GM18505 (cell line): Measurements from ENCODE around the gene PDE7B.

Source experiments
- ATAC-seq: cut with Tn5 transposase; IDR thresholded peaks from one replicate; pipeline ENCODE4 v1.9.1; 2021; ENCODE audit not compliant: unreplicated experiment
- POLR2A ChIP-seq: IDR thresholded peaks from 4 replicates; pipeline ENCODE4 v1.6.1; 2011; ENCODE audit warnings: borderline replicate concordance; ENCODE audit not compliant: insufficient read depth, insufficient read length; ENCODE audit errors: extremely low read depth

PDE7B gene

DNA sequence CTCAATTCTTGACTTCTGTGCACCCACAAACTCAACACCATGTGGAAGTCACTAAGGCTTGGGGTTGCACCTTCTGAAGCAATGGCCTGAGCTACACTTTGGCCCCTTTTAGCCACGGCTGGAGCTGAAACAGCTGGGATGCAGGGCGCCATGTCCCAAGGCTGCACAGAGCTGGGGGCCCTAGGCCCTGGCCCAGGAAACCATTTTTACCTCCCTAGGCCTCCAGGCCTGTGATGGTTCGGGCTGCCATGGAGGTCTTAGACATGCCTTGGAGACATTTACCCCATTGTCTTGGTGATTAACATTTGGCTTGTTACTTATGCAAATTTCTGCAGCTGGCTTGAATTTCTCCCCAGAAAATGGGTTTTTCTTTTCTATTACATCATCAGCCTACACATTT lies 311.8 kb downstream of the PDE7B start:
- no peak for TF ChIP-seq POLR2A
- ATAC-seq = no peak

DNA sequence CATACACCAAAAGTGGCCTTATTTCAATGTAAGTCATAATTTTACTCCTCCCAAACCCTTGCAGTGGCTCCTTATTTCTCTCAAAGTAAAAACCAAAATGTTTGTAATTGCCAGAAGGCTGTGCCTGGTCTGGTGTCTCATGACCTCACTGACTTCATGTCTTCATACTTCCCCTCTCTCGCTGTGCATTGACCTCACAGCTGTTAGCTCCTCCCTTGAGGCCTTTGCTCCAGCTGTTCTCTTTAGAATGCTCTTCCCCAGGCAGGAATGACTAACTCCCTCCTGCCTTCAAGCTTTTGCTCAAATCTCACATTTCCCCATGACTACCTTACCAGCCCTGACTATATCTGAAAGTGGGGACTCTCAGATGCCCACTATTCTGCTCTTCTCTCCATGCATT lies 315.3 kb downstream of the PDE7B start:
- no peak for TF ChIP-seq POLR2A
- no peak for ATAC-seq

DNA sequence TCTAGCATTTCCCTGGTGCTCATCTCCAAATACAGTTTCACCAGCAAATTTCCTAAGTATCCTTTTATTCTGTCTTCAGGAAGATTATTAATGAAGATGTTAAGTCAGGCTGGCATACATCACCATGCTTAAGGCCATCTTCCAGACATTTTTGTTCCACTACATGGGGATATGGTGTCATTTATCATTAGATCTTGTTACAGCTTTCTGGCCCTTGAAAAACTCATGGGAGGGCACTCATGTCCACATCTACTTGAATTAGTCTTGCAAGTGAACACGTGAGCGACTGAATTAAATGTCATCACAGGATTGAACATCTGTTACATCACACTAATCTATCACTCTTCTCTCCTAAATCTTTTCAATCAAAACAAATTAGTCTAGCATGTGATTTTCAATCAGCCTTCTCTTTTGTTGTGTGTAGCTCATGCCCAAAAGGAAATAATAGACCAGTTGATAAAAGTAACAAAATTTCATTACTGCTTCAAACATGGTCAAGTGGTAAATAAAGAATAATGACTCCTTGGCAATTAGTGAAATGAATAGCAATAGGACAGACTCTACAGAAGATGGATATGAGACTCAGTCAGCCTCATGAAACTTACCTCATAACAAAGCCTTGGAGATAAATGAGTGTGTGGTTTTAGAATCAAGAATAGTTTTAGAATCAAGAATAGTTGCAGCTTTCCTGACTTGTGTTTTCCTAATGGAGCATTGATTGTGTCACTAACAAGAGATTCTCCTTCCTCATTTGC lies 318.1 kb downstream of the PDE7B start:
- ATAC-seq = no peak
- TF ChIP-seq POLR2A = no peak

DNA sequence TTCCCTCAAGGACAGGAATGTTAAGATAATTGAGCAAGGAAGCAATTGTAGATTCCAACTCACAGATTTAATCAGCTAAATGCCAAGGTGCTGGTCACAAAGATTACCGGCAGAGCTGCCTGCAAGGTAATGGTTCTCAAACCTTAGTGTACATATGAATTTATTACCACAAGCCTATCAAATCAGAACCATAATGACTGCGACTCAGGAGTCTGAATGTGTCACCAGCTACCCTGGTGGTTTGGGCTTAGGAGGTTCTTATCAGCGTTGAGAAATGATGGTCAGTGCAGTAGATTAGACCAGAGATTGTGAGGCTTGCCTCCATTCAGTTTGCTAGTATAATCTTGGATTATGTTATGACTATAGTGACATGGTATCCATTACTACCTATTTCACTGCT lies 319.7 kb downstream of the PDE7B start:
- no peak for TF ChIP-seq POLR2A
- ATAC-seq = no peak

DNA sequence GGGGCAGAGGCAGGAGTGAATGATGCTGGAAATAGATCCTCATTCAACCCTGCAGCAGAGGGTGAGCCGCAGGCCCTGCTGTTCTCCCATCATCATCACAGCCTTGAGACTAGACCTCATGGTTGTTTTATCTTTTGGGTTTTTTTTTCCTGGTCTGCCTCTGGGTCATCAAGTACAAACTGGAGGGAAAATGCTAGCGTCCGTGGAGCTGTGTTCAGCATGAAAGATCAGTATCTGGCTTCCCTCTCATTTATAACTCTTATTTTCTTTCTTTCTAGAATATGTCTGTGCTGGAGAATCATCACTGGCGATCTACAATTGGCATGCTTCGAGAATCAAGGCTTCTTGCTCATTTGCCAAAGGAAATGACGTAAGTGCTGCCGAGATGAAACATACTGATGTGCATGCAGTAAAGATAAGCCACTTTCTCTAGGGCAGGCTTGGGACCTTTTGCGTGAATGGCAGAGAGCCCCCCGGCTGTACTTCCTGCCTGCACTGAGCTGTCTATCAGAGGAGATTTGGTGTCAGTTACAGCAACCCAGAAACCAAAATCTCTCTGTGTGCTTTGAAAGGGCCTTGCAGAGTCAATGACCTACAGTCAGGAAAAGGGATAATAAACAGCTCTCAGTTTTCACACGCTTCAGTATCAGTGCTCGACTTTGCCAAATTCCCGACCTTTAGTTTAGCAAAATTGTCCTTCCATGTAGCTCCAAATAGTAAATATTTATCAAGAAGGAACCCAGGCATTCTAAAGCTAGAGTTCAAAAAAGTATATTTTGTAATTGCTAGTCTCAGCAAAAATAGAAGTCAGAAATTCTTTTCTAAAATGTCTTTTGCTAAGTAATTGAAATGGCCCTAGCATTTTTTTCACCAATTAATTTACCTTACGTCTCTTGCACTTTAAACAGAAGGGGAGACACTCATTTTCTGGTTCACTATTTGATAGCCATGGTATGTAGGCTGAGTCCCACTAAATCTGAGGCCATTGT lies 322.3 kb downstream of the PDE7B start:
- no peak for ATAC-seq
- no peak for TF ChIP-seq POLR2A

DNA sequence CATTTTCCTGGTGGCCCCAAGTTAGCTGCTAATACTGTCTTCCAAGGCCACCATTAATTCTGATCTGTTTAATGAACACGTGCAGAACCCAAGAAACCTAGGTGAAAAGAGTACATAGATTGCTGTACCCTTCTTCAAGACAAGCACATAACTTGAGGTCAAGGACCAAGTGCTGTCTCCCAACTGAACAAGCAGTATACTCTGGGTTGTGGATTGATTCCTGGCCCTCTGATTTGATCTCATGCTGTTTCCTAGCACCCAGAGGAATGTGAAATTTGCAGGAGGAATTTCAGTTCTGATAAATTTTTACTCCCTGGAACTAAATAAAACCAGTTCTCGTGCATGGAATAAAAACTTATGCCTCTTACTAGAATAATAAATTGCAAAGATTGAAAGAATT lies 323.0 kb downstream of the PDE7B start:
- no peak for ATAC-seq
- no peak for TF ChIP-seq POLR2A

DNA sequence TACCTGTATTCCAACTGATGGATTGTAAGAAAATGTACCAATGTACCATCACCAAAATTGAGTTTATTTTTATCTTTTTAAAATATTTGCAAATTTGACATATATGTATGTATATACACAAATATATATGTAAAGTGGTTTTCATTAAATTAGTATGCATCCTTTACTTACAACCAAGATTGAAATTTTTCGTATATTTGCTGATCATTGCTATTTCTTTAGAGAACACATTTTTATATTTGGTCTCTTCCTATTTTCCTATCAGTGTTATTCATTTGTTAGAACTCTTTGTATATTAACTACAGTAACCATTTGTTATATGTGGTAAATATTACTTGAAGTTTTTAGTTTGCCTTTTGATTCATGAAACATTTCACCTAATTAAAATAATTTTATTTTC lies 324.4 kb downstream of the PDE7B start:
- no peak for ATAC-seq
- TF ChIP-seq POLR2A = no peak

DNA sequence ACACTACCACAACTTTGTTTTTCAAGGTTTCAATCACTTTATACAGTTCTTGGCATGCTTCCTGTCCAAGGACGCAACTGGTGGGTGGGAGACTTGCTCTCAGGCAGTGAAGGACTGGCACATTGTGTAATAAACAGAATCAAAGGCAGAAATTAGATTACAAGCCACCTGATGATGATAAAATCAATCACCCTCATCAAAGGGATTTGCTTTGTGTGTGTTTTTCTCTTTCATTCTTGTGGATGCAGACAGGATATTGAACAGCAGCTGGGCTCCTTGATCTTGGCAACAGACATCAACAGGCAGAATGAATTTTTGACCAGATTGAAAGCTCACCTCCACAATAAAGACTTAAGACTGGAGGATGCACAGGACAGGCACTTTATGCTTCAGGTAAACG lies 327.2 kb downstream of the PDE7B start:
- ATAC-seq = no peak
- no peak for TF ChIP-seq POLR2A

DNA sequence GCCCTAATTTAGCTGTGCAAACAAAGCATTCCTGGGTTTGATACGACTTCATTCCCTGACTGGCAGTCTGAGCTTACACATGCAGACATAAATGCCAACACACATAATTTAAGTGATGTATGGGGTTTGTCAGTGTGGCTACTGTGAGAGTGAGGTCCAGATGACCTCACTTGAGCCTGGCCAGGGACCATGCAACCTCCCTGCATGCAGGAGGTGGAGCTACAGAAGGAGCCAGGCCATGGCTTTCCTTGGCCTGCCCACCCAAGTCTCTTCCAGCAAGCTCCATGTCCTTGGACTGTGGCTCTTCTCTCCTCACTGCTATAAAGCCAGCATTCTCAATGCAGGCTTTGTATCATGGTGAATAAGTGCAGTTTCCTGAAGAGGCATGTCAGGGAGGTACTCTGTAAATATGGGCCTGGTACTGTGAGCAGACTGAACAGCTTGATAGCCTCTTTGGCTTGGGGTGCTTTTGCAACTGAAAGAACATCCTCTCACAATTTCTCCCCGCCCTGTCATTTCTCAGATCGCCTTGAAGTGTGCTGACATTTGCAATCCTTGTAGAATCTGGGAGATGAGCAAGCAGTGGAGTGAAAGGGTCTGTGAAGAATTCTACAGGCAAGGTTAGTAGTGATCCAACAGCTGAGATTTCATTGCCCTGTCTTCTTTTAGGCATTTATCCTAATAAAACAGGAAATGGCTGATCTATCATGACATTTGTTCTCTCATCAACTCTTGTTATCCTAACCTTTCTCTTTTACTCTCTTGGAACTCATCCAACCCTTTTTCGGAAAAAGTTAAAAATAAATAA lies 329.4 kb downstream of the PDE7B start:
- TF ChIP-seq POLR2A = no peak
- no peak for ATAC-seq

DNA sequence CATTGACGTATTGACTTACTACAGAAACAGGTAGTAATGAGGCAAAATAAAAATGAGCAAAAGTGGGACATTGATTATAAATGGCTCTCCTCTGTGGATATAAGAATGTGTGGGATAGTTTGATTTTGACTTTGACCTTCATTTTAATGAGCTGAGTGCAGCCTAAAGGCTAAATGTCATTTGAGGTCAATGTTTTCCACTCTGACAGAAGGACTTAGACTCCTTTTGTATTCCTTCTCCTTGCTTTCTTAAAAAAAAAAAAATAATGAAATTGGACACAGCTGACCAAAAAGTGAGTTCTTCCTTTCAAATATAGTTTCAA lies 330.0 kb downstream of the PDE7B start:
- ATAC-seq = no peak

DNA sequence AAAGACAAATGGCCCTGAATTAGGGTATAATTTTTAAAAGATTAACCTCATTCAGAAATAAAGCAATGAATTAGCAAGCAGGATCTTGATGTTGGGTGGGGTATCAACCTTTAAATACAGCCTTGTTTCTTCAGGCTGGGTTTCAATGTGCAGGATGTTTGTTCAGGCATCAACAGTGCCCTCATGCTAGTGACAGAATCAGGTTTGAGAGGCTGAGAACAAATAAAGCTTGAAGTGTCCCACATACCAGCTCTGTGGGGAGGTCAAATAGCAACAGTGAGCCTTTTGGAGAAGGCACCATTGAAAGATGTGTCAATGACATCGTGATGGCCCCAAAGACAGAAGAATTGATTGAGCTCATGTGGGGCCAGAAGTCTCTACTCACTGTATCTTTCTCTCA lies 330.4 kb downstream of the PDE7B start:
- no peak for TF ChIP-seq POLR2A
- ATAC-seq = no peak

More for the DNA sequence above, 330.0 kb downstream of the PDE7B start:
- no peak for TF ChIP-seq POLR2A

DNA sequence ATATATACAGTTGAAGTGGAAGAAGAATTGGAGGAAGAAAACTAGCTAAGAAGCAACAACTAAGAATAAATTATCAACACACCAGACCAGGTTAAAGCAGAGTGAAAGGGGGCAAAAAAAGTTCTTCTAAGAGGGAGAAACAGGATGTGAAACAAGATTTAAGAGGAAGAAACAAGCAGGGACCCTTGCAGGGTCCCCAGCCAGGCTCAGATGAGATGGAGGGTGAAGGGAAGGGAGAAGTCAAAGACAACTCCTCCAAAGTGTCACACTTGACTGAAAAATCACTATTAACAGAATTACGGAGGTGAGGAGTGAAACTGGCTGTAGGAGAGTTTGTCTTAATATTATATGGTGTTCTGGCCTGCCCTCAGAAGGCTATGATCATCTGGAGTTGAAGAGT lies 333.2 kb downstream of the PDE7B start:
- no peak for ATAC-seq
- no peak for TF ChIP-seq POLR2A

DNA sequence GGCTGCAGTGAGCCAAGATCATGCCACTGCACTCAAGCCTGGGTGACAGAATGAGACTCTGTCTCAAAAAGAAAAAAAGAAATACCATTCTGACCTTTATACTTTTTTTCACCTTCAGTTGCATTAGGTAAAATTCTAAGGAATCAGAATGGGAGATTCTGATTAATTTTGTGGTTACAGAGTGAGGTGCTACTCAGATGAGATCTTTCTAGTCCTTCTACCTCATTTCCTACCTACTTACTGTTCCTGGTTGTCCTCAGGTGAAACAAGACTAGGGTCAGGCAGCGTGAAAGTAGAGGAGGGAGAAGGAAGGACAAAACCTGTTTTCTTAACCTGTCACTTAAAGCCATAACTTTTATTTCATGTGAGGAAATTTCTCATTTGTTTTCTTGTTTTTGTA lies 334.9 kb downstream of the PDE7B start:
- no peak for TF ChIP-seq POLR2A
- ATAC-seq = no peak

DNA sequence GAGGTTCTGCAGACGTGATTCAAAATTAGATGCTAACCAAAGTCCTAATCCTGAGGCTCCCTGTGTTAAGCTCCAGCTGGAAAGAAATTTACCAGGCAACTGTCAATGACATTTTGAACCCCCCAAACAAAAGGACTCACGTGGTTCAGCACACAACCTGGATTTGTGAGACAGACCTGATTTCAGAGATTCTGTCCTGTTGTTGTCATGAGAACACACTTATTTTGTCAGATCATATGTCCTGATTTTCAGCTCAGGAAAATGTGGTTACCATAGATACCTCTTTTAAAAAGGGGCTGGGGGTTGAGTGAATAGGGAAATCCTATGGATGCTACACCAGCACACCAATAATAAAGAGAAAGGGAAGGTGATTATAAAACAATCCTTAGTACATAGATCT lies 337.0 kb downstream of the PDE7B start:
- no peak for TF ChIP-seq POLR2A
- ATAC-seq = no peak

DNA sequence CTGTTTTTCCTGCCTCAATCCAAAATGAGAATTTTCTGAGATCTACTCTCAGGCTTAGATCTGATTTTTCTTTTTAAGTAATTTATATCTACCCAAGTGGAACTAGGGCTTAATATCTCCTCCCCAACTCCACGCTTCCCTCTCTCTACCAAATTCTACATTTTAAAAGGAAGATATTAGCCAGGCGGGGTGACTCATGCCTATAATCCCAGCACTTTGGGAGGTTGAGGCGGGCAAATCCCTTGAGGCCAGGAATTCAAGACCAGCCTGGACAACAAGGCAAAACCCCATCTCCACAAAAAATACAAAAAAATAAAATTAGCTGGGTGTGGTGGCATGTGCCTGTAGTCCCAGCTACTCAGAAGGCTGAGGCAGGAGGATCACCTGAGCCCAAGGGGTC lies 337.6 kb downstream of the PDE7B start:
- no peak for ATAC-seq

More for the DNA sequence above, 337.6 kb downstream of the PDE7B start:
- TF ChIP-seq POLR2A = no peak
